HG03280 (cell line): ENCODE data around the gene ELMOD3.
"Not testable (repeated sequence)": the region's sequence is repeated elsewhere in the genome, so short reads cannot be mapped to it uniquely, and the experiment has no call there.

ENCODE experiments used
- ATAC-seq: cut with Tn5 transposase; IDR thresholded peaks from one replicate; pipeline ENCODE4 v1.9.1; 2021; ENCODE audit warnings: mild to moderate bottlenecking, moderate library complexity; ENCODE audit not compliant: unreplicated experiment

The ELMOD3 gene

DNA sequence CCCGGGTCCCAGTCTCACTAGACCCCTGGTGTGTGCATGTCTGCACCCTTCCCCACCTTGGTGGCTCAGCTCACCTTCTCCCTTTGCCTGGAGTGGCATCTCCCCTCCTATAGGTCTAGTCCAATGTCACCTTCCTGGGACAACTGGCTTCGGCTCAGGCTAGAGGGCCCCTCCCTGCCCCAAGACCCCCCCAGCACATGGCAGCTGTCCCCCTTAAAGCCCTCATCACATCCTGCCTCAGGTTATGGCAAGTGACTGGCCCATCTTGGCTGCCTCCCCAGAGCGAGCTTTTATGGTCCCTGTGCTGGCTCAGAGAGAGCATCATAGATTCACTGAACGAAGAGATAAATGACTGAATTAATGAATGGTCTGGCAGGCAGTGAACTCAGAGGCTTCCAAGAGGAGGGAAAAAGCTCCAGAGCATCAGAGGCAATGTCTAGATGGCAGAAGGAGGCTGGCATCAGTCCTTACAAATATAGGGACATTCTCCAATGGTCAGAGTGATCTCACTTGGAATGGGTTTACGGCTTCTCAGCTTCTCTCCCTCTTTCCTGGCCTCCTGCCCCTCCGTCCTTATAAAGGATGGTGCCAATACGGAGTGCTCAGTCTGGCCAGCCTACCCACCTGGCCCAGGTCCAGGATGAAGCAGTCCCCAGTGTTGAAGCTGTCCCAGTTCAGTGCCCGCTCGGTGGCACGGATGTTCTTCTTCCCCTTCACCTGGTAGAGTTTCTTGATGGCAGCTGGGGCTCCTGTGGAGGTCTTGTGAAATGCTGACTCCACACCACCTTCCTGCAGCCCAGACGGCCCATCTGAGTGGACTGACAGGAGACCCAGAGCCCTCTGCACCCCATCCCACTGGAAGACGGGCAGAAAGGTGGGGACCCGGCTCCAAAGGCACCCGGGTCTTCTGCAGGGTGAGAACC is 46.2 kb downstream of the ELMOD3 start:
- no peak for ATAC-seq

DNA sequence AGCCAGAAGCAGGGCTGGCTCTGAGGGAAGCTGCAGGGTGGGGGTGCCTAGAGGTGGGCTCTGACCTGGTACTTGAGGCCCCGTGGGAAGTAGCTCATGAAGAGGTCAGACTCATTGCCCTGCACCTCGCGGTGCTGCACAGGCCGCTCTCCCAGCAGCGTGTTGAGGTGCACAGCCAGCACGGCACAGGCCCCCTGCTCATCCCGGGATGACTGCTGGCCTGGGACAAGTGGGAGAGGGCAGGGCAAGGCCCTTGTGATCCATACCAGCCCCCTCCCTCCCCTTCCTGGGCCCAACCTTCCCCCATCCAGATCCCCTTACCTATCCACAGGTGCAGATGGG is 46.9 kb downstream of the ELMOD3 start:
- ATAC-seq, result no peak

DNA sequence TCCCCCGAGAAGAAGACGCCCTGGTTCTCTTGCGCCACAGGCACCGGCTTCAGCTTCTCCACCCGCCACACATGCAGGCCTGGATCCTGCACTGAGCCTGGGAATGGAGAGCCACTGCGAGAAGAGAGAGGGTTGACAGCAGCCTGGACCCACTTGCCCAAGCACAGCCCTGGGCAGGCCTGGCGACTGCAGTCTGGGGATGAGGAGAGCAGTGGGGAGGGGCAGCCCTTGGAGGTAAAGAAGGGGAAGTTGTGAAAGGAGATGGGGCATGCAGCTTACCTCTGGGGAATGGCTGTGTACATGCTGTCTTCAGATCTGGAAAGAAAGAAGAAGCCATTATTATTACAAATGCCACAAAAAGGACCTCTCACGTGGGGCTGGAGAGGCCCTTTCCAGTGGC is 47.3 kb downstream of the ELMOD3 start:
- no peak for ATAC-seq

DNA sequence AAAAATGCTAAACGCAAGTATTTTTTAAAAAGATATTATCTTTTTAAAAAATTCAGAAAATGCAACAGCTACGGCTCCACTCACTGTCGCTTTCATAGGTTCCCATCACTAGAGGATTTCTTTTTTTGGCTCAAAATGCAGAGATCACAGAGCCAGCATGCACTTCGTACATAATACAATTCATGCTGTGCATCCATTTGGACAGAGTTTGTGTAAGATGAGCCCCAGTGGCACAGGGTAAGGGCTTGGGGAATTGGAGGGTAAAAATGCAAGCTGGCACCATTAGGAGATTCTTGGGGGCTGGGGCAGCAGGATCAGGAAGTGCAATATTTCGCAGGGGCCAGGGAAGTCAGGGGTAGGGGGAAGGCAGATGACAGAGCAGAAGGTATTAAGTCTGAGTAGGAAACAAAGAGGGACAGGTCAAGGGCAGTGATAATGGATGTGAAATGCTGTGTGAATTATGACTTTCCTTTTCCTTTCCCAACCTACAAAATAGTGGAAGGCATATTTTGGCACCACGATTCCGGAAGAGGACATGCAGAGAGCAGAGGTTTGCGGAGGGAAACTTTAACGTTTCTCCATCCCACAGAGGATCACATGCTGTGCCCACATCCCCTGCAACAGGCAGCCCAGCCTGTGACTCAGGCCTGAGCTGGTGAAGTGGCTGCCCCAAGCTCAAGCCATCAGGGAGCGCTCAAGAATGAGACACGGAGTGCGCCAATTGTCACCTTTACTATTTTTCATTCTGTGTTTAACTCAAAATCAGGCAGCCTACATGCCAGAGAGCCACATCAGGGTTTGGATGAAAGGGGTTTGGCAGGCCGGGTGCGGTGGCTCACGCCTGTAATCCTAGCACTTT is 50.9 kb downstream of the ELMOD3 start:
- no peak for ATAC-seq

DNA sequence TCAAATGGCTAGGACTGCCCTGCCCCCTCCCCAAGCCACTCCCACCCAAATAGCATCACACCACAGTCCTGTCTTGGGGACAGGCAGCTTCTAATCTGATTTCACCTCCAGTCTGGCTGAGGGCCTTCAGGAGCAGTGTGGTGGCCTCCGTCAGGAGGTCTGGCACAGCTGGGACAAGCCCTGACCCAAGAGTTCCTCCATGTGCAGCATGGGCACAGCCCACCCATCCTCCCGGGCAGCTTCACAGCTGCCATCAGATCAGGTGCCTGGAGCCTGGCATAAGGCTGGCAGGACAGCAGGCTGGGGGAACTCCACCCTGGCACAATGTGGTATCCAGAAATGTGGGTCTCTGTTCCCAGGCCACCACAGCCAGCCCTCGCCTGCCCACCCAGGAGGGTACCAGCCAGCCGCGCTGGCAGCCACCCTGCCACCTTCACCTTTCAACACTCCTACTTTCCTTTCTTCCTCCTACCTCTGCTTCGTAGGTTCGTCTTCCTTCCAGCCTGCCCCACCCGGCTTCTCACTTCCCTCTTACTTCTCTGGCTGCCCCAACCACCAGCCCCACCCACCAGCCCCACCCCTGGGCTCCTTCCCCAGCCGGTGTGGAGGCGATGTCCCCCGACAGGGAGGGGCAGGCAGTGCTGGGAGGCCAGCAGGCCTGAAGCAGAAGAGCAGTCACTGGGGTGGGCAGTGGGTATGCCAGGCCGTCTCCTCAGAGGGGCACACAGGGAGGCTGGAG is 55.4 kb downstream of the ELMOD3 start, which contains the start of gene CAPG:
Gene CAPG, minus strand, starts transcription at position 522 of the 739 bp plus-strand sequence. CDS start 8,221 bp downstream, outside the sequence.
- ATAC-seq, result peak; percentile 64

DNA sequence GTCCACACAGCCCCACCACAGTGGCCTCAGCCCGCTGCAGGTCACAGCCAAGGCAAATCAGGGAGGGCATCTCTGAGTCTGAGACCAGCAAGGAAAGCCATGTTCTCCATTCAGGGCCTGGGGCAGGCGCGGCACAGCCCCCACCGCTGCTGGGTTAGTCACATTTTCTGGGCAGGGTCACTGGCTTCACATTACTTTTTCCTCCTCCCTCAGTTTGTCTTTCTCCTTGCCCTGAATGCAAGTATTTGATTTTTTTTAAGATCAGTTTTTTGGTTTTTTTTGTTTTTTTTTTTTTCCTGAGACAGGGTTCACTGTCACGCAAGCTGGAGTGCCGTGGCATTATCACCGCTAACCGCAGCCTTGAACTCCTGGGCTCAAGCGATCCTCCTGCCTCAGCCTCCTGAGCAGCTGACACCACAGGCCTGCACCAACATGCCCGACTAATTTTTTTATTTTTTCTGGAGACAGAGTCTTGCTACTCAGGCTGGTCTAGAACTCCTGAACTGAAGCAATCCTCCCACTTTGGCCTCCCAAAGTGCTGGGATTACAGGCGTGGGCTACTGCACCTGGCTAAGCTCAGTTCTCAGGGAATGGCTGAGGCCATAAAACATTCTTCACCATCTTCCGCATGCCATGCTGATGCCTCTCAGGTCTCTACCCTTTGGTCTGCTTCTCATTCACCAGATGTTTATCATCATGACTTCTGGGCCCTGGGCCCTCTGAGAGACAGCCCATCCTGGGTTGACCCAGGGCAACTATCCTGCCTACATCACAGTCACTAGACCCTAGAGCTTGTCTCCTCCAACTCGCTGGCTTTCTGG is 56.2 kb downstream of the ELMOD3 start:
- no peak for ATAC-seq

DNA sequence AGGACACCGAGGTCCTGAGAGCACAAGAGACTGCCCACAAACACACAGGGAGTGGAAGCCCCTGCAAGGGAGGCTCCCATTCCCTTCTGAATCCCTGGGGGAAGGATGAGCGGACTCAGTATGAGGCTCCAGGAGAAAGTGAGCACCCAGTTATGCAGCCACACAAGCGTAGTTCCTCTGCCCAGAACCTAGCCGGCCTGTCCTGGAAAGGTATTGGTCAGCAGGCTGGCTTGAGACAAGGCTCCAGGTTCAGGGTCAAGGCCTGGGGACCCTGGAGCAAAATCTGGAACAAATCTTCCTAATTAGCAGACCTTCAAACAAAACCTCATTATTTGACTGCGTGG is 56.8 kb downstream of the ELMOD3 start:
- no peak for ATAC-seq

DNA sequence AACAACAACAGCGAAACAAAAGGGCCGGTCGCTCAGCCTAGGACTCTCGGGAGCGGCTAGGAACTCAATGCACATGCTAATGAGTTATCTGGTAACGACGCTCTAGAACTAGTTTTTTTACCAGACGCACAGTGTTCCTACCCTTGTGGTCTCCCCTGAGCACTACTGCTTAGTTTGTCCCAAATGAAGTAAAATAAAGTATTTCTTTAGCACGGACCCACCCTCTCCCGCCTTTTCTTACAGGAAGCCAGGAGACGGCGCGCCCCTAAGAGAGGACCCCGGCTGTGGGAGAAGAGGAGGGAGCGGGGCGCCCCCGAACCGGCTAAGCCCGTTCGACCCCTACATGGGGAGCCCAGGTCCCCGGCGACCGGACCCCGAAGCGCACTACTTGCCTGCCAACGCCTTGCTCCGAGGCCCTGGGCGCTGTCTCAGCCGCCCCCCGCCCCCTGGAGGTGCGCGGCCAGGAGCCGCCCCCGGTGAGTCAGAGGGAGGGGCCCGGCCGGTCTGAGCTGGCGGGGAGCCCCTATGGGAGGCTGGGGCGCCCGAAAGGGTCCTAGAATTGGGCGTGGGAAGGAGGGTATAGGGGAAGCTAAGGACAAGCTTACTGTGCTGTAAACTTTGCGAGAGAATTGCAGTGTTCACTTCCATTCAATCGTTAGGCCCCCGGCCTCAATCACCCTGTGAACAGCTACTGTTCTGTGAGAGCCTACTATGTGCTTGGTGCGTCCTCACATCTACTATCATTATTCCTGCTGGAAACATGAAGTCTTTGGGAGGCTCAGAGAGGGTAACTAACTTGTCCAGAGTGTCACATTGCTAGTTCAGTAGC is 59.2 kb downstream of the ELMOD3 start:
- no peak for ATAC-seq

DNA sequence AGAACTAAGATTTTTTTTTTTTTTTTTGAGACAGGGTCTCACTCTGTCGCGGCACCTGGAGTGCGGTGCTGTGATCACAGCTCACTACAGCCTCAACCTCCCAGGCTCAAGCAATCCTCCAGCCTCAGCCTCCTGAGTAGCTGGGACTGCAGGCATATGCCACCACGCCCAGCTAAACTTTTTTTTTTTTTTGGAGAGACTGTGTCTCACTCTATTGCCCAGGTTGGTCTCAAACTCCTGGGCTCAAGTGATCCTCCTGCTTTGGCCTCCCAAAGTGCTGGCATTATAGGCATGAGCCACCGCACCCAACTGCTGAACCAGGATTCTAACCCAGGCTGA is 59.8 kb downstream of the ELMOD3 start:
- not testable (repeated sequence) for ATAC-seq

DNA sequence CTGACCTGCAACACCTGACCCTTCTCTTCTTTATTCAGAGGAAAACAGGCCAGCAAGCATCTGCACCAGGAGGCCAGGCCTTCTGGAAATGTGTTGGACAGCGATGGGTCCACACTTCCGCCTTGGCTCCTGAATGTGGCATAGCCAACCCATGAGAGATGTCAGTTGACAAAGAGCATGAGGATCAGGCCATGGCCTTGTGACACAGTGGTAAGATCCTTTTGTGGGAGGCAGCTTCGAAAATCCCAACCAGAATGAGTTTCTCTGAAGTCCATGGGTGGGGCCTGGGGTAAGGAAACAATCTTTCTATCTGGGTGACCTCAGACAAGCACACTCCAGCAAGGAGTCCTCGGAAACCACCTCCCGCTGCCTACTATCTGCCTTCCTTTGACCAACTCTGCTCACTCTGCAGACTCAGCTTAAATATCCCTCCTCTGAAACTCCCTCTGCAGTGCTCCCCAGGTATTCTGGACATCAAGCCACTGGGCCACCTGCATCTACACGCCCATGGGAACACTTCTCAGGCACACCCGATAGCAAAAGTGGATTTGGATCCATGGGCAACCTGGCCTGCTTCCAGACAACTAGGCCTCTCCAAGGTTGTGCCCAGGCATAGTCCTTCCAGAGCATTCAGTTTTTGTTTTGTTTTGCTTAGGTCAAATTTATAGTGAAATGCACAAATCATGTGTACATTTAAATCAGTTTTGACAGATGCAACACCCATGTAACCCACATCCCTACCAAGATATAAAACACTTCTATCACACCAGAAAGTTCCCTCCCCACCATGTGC is 60.4 kb downstream of the ELMOD3 start:
- no peak for ATAC-seq

DNA sequence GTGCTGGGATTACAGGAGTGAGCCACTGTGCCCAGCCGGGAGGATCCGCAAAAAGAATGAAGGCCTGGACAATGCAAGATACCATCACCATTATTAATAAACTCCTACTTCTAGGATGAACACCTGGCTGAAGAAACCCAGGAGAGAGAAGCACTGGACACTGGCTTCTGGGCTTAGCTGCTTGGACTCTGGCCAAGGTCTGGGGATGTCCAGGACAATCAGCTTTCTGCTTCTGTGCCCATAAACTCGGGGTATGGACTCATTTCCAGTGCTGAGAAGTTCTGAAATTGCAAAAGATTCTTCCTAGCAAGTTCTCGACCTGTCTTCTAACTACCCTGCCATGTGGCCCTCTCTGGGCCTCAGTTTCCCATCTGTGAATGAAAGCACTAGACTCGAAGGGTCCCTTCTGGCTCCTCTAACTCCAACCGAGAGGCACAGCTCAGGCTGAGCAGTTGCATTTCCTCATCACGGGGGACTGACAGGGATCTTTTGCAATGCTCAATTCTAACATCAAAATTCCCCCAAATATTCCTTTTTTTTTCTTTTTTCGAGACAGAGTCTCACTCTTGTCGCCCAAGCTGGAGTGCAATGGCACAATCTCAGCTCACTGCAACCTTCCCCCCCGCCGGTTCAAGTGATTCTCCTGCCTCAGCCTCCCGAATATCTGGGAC is 61.5 kb downstream of the ELMOD3 start:
- ATAC-seq, result no peak

DNA sequence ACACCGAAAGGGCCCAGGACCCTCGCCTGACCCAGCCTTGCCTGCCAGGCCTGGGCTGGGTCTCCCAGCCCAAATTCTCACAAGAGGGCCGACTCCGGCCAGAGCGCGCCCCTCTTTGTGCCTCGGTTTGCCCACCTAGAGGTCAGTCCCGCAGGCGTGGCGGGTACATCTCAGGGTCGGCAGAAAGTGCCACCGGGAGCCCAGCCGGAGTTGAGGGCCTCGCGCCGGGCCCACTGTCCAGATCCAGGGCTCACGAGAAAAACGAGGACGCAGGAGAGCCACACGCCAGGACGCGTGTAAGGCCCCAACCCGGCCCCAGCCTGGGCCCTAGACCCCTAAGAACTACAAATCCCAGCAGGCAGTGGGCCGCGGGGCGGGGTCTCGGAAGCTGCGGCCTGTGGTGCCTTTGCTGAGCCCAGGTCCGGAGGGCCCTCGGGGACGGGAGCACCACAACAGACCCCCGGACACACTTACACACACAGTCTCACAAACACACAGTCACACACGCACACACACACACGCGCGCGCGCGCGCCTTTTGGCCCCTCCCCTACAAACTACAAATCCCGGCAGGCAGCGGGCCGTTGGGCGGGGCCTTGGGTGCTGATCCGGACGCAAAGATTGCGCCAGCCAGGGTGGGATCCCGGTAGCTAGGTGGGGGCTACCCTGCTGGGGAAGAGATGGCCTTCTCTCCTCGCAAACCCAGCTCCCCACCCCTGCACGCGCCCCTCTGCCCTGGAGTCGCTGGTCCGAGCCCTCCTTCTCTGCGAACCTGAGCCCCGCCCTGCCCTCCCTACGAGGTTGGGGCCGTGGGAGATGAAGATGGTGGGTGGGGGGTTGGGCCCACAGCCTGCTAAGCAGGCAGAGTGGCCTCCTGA is 63.8 kb downstream of the ELMOD3 start, which contains the start of gene SH2D6:
Gene SH2D6, plus strand, starts transcription at position 583 of the 877 bp plus-strand sequence. CDS start 10,752 bp downstream, outside the sequence.
- ATAC-seq, result peak; percentile 85

DNA sequence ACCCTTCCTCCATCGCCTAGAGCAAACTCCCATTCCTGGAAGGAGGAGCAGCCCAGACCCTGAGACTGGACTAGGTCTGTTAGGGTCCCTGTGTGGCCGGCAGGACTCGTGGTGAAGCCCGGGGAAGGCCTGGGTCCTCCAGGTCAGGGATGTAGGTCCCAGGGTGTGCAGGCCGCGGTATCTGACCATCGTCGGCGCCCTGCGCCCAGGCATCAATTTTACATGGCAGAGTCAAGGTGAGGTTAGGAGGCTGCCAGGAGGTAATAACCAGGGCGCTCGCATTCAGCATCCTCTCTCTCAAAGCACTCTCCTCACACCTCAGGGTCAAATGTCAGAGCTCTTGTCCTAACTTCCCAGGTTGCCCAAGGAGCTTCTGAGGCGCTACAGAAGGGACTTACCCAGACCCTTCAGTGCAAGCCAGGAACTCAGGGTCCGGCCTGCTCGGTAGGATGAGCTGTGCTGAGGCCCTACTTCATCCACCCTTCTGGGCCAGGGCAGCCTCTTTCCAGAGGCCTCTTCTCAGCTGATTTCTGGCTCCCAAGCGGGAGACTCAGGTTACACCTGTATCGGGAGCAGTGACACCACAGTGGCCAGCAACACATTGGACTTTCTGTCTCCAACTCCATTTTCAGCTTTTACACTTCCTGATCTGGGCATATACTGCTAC is 64.6 kb downstream of the ELMOD3 start:
- ATAC-seq, result no peak

DNA sequence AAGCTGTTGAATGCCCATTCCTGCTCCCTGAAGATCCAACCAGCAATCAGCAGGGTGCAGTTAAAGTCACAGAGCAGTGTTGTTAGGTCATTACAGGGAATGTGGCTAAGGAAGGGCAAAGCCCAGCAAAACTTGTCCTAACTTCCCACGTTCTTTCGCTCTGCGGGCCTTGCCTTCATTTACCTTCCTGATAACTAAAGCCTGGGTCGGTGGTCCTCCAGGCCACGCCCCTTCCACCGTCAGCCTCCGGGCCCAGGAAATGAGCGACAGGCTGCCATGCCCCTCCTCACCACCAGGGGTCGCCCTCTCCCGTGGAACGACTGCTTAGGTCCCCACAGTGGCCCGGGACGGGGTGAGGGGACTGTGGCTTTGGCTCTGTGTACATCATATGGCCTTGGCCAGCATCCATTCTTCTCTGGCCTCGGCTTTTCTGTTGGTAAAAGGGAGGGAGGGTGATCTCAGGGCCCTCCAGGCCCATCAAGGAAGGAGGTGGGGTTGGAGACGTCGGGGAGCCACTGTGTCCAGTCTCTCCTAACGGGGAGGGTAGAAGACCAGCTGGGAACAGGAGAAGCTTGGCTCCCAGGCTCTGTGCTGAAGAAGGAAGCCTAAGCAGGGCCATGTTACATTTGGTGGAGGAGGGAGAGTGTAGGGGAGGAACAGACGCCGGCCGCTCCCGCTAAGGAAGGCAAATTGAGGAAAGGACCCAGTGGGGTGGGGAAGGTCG is 66.1 kb downstream of the ELMOD3 start:
- peak; percentile 56 for ATAC-seq

DNA sequence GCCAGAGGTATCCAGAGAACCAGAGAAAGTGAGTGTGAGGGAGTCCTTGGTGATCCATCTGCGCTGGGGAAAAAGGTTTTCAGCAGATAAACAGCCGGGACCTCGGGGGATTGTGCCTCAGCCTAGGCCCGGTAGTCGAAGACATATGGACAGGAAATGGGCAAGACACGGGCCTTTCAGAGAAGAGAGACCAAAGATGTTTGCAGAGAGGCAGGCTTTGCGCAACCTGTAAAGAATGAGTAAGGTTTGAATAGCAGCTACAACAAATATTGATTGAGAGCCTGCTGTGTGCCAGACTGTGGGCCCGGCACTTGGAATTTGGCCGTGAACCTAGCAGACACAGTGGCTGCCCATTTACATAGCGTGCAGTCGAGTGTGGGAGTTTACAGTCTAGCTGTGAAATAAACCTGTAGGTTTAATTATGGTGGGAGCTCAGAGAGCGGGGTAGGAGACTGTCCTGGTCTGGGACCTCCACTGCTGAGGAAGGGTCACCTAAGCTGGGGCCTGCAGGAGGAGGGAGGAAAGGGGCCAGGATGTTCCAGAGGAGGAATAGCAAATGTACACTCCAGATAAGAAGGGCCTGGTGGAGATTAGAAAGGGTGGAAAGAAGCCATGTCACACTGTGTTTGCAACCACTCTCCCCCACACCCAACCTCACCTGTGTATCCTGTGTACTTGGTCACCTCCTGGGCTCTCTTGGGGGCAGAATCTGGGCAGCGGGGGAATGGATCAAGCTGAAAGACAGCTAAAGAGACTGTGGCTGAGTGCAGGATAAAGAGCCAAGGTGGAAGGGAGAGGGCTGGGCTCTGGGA is 66.9 kb downstream of the ELMOD3 start:
- no peak for ATAC-seq
